GM12873 (cell line): ENCODE data around the gene RGS7.

Experiments
- TF ChIP-seq, protein P1 (sequence below): IDR thresholded peaks from 2 replicates; pipeline ENCODE4 v1.5.1; 2012; ENCODE audit warnings: low read depth, mild to moderate bottlenecking, moderate library complexity, low read length, control low read depth; ENCODE audit not compliant: insufficient read depth; ENCODE audit errors: missing control alignments

RGS7 gene

DNA sequence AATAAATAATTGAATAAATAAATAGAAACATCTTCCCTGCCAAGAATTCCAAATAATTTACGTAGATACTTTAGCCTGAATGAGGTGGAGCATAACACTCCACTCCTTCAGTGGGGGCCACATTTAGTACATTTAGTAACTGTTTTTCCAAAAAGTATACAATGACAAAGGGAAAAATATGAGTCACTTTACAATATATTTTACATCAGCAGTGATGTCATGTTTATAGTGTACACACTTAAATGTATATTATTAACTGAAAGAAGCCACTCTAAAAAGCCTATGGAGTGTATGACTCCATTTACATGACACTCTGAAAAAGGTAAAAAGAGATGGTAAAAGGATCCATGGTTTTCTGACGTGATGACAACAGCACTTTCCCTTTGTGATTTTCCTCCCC is 400.6 kb downstream of the RGS7 start:
- TF ChIP-seq, protein P1, sequence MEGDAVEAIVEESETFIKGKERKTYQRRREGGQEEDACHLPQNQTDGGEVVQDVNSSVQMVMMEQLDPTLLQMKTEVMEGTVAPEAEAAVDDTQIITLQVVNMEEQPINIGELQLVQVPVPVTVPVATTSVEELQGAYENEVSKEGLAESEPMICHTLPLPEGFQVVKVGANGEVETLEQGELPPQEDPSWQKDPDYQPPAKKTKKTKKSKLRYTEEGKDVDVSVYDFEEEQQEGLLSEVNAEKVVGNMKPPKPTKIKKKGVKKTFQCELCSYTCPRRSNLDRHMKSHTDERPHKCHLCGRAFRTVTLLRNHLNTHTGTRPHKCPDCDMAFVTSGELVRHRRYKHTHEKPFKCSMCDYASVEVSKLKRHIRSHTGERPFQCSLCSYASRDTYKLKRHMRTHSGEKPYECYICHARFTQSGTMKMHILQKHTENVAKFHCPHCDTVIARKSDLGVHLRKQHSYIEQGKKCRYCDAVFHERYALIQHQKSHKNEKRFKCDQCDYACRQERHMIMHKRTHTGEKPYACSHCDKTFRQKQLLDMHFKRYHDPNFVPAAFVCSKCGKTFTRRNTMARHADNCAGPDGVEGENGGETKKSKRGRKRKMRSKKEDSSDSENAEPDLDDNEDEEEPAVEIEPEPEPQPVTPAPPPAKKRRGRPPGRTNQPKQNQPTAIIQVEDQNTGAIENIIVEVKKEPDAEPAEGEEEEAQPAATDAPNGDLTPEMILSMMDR = no peak

DNA sequence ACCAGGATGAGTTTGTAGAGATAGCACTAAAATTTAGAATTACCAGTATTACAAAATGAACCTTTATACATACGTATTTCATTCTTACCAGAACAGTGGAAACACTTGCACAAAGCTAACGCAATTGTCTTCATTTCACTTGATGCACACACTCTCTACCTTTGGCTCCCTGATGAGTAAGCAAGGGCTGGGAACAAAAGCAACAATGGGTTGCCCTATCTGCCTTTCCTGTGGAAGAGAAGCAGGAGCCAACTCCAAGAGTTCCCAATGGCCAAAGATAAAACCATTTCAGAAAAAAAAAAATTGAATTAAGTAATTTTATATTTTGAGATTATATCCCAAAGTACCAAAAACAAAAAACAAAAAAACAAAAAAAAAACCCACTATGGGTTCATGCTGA is 401.0 kb downstream of the RGS7 start:
- TF ChIP-seq, protein P1 = no peak

DNA sequence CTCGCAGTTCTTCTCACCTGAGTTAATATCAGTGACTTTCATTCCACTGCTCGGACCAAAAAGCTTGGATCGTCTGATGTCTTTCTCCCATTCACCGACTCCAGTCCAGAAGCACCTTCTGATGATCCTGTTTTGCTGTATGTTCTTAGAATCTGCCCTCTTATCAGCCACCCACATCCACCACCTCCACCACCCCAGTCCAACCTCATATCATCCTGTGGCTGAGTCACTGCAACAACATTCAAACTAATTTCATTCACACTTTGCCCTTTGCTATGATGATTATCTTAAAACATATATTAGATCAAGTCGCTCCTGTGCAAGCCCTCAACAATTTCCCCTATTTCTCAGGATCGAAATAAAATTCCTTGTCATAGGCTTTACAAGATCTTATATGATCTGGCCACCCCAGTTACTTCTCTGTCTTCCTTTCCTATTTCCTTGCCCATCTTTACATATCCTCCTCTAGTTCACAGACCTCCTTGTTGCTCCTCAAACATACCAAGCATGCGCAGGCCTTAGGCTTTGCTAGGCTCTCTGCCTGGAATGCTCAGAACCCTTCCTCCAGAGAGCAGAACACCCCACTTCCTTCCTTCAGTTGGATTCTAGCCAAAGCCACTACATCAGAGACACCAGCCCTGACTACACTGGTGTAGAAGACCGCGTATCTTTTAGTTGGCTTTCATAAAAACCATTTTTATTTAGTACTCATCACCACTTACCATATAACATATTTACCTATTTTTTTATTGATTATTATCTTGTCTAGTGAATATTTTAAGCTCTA is 409.4 kb downstream of the RGS7 start:
- TF ChIP-seq, protein P1 = no peak

DNA sequence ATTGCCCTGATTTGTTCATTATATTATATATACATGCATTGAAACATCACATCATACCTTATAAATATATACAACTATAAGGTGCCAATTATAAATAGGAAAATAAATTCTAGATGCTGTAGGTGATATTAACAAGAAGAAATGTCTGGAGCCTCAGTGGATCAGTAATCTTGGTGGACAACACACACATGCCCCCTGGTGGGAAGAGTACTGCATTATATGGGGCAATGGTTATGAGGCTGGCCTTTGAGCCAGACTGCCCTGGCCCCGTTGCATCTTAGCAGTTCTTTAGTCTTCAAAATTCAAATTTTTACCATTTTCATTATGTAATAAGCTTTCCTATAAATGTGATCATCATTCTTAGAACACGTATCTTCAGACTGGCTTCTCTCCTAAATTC is 410.1 kb downstream of the RGS7 start:
- TF ChIP-seq, protein P1 = peak; percentile 55

DNA sequence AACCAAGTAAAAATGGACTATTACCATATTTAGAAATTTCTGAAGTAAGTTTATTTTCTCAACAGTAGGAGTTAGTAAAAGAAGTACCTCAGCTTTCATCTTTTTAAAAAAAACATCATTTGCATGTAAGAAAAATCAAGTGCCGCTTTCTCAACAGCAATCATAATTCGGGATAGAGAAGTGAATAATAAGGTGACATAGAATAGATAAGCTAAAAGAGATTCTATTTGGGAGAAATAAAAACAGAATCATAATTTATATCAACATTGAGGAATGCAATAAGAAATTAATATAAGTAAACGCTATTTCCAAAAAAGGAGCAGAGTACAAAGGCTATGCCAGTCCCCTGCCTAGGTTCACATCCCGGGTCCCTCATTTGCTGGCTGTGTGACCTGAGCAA is 414.1 kb downstream of the RGS7 start:
- TF ChIP-seq, protein P1 = no peak

DNA sequence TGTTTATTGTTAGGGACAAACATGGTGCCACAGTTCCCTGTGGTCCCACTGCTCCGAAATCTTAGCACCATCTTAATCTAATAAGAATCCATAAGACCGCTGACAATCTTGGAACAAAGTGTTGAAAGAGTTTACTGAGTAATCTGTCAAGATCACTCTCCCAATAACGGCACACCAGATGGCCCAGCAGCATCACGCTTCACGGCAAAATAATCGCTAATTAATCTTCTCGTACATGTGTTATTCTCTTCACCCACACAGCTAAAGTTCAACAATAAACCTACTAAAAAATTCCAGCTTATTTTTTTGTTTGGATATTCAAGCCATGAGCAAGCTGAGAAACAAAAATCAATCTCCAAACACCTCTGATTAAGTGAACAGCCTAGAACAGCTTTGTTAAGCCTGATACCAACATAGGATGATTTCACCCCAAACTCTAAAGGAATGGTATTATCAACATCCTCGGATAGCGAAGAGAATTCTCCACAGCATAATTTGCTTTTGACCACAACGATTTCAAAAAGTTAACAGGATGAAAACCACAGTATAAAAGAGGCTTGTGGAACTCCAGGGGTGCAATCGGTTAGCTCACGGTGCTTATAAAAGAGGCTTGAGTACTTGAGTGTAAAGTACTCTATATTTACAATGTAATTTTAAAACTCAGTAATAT is 415.2 kb downstream of the RGS7 start:
- TF ChIP-seq, protein P1 = no peak

GRCh38 chr1:240936911-240937668 is 419.9 kb downstream of the RGS7 start:
- TF ChIP-seq, protein P1 = no peak
